Measurements from ENCODE around the gene PHF23.

The PHF23 gene

DNA sequence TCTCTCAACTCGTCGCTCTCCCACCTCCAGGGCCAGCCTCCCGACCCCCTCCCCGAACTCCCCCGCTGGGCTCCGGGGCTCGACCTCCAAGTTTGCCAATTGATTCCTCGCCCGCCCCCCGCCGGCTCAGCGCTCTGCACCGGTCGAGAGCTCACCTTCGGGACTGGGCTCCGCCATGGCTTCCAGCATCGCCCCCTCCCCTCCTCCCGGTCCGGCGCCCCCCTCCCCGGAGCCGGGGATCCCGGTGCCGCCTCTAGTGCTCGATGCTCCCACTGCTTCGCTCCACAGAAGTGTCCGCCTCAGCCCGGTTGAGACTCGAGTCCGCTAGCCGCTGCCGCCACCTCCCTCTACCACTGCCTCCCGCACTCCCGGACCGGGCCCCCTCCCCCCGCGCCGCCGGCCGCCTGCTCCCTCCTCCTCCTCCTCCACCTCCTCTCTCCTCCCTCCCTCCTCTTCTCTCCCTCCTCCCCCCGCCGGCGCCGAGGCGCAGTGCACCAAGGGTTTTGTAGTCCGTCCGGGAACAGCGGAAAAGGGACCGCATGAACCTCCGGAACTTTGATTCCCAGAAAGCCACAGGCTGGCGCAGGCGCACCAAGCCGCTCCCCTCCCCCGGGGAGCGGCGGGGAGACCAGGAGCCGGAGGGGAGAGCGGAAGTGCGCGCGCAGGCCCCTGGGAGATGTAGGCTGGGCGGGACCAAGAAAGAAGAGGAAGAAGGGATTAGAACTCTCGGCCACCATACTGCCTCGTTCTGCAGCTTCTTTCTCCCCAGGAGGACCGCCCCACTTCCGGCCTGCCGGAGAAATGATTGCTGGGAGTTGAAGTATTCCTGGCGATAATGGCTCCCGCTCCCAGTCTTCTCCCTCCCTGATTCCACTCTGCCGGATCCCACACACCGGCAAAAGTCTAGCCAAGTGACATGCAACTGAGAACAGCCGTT is at the start of gene PHF23:
PHF23 (minus strand) TSS at position 367 of the 937 bp plus-strand sequence; CDS start at position 189, 178 bp downstream.
- no peak for TF ChIP-seq GATA2 (IDR thresholded peaks at IDR 0.05; ENCODE audit: low read depth, low read length)
- TF ChIP-seq GATA3 (IDR thresholded peaks at IDR 0.05; ENCODE audit: low read depth, low read length) = no peak

- TF ChIP-seq GATA3 (IDR thresholded peaks at IDR 0.05; ENCODE audit: low read depth, low read length) = no peak
- TF ChIP-seq GATA2 (IDR thresholded peaks at IDR 0.05; ENCODE audit: low read depth, low read length) = no peak
Measured at GRCh38 chr17:7285679-7286078, 46.4 kb upstream of the PHF23 start.

- TF ChIP-seq GATA3 (IDR thresholded peaks at IDR 0.05; ENCODE audit: low read depth, low read length) (no peak), GATA2 (IDR thresholded peaks at IDR 0.05; ENCODE audit: low read depth, low read length) (no peak)
Measured at GRCh38 chr17:7284911-7285310, 45.7 kb upstream of the PHF23 start.

DNA sequence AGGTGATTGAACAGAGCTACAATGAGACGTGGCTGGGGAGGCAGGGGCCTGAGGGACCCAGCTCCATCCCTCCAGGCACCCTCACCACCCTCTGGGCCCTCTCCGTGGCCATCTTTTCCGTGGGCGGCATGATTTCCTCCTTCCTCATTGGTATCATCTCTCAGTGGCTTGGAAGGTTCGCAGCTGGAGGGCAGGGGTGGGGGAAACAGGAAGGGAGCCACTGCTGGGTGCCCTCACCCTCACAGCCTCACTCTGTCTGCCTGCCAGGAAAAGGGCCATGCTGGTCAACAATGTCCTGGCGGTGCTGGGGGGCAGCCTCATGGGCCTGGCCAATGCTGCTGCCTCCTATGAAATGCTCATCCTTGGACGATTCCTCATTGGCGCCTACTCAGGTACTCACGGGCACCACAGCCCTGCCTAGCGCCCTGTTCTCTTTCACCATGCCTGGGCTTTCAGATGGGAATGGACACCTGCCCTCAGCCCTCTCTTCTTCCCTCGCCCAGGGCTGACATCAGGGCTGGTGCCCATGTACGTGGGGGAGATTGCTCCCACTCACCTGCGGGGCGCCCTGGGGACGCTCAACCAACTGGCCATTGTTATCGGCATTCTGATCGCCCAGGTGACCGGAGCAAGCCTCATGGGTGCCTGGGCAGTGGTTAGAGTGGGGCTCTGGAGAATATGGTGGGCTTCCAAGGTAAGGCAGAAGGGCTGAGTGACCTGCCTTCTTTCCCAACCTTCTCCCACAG is 44.4 kb upstream of the PHF23 start:
- TF ChIP-seq GATA2 (IDR thresholded peaks at IDR 0.05; ENCODE audit: low read depth, low read length) = no peak
- TF ChIP-seq GATA3 (IDR thresholded peaks at IDR 0.05; ENCODE audit: low read depth, low read length) = no peak

- TF ChIP-seq GATA3 (IDR thresholded peaks at IDR 0.05; ENCODE audit: low read depth, low read length) (no peak), GATA2 (IDR thresholded peaks at IDR 0.05; ENCODE audit: low read depth, low read length) (no peak)
Measured at GRCh38 chr17:7282752-7283321, 43.6 kb upstream of the PHF23 start.

DNA sequence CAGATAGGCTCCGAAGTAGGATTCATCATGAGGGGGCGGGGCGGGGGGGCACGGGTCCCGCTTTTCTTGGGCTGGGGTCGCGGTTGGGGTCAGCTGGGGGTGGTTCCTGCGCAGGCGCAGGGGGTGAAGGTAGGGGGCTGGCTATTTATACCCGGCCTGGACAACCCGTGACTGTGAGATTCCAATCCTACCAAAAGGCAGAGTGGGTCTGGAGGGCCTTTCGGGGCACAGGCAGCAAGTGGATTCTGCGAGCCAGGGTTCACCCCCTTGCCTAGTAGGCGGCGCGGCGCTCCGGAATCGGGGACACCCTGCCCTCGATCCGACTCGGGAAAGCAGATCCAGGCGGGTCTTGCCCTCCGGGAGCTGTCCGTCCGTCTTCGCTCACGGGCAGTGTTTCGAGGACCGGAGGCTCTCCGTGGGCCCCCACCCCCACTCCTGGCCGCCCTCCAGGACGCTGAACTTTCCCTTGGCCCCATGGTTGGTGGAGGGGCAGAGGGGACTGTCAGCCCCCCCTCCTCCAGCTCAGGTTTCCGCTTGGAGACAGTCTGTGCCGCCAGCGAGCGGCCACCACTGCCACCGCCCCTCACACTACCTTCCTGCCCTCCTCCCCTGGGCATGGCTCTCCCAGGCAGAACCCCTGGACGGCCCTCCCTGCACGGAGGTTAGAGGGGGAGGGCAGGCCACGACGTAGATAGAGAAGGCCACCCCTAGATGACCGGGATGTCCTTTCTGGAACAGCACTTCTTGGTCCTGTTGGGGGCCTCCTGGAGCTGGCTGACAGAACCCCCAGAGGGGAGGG is 42.9 kb upstream of the PHF23 start:
- TF ChIP-seq GATA3 (IDR thresholded peaks at IDR 0.05; ENCODE audit: low read depth, low read length) (no peak), GATA2 (IDR thresholded peaks at IDR 0.05; ENCODE audit: low read depth, low read length) (no peak)

- no peak for TF ChIP-seq GATA3 (IDR thresholded peaks at IDR 0.05; ENCODE audit: low read depth, low read length)
- no peak for TF ChIP-seq GATA2 (IDR thresholded peaks at IDR 0.05; ENCODE audit: low read depth, low read length)
Measured at GRCh38 chr17:7281074-7281952, 42.1 kb upstream of the PHF23 start, which contains the start of gene SLC2A4. Gene SLC2A4, plus strand, starts transcription at chr17:7281718. Its CDS starts 217 bp downstream, at chr17:7281935.

GRCh38 chr17:7280519-7281073 is 41.3 kb upstream of the PHF23 start:
- no peak for TF ChIP-seq GATA3 (IDR thresholded peaks at IDR 0.05; ENCODE audit: low read depth, low read length)
- TF ChIP-seq GATA2 (IDR thresholded peaks at IDR 0.05; ENCODE audit: low read depth, low read length) = no peak

- TF ChIP-seq GATA2 (IDR thresholded peaks at IDR 0.05; ENCODE audit: low read depth, low read length) (no peak), GATA3 (IDR thresholded peaks at IDR 0.05; ENCODE audit: low read depth, low read length) (no peak)
Measured at GRCh38 chr17:7279448-7279847, 40.2 kb upstream of the PHF23 start.

- TF ChIP-seq GATA2 (IDR thresholded peaks at IDR 0.05; ENCODE audit: low read depth, low read length) (no peak), GATA3 (IDR thresholded peaks at IDR 0.05; ENCODE audit: low read depth, low read length) (no peak)
Measured at GRCh38 chr17:7266784-7267183, 27.5 kb upstream of the PHF23 start.

DNA sequence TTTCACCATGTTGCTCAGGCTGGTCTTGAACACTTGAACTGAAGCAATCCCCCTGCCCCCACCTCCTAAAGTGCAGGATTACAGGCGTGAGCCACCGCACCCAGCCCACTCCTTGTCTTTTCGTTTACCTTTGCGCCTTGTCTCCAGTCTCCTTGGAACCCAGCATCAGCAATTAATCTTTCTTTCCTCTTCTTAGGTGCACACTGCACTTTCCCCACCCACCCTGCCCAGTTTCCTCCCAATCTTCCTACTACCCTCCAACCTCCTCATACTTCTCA is 24.5 kb upstream of the PHF23 start:
- TF ChIP-seq GATA3 (IDR thresholded peaks at IDR 0.05; ENCODE audit: low read depth, low read length) = no peak
- no peak for TF ChIP-seq GATA2 (IDR thresholded peaks at IDR 0.05; ENCODE audit: low read depth, low read length)

DNA sequence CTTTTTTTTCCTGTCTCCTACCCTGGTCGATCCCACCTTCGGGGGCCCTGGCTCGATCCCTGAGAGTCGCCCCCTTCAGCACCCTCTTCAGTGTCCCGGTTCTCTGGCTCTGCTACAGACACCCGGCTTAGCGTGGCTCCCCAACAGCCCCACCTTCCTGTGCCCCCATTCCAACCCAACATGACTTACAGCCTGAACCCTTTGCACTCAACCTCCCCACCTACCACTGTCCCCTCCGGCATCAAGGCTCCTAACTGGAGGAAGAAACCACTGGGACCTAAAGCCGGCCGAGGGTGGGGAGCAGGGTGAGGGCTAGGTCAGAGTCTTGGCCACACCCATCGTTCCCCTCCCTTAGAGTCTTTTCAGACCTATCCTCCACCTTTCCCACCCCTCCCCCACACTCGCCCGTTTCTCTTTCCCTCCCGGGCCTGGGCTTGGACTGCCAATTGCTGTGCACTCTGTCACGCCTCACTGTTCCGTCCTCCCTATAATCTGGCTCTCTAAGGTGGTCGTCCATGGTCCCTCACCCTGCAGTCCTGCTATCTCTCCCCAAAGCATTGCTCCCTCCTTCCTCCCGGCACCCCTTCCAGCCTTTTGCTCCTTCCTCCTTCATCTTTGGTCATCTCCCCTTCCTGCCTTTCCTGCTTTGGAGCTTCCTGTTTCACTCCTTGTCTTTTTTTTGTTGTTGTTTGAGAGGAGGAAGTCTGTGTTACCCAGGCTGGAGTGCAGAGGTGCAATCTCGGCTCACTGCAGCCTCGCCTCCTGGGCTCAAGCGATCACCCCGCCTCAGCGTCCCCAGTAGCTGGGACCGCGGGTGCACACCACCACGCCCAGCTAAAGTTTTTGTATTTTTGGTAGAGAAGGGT is 23.9 kb upstream of the PHF23 start:
- TF ChIP-seq GATA2 (IDR thresholded peaks at IDR 0.05; ENCODE audit: low read depth, low read length) (no peak), GATA3 (IDR thresholded peaks at IDR 0.05; ENCODE audit: low read depth, low read length) (no peak)
